COLO668 (cell line): ENCODE results near the gene CFAP20DC.

Source experiments
- DNase-seq: peaks from one replicate; lab custom pipeline; 2025; ENCODE audit not compliant: unreplicated experiment; lab: John Stamatoyannopoulos, UW

CFAP20DC gene

GRCh38 chr3:59027607-59028006 lies 22.2 kb downstream of the CFAP20DC start:
- DNase-seq, result no peak

DNA sequence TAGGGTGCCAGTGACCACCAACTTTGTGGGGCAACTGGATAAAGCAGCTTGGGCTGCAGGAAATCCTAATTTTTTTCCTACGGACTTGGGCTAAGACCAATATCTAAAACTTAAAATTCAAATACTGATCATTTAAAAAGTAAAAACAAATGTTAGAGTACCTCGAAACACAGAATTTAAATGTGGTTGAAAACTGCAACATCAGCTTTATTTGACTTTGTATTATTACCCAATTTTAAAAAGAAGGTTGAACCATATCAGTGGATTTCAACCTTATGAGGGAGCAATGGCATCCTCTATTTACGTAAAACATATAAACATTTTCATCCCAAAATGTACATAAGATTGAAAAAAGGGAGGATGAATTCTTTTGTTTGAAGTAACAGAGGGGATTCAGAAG lies 26.2 kb downstream of the CFAP20DC start:
- no peak for DNase-seq

DNA sequence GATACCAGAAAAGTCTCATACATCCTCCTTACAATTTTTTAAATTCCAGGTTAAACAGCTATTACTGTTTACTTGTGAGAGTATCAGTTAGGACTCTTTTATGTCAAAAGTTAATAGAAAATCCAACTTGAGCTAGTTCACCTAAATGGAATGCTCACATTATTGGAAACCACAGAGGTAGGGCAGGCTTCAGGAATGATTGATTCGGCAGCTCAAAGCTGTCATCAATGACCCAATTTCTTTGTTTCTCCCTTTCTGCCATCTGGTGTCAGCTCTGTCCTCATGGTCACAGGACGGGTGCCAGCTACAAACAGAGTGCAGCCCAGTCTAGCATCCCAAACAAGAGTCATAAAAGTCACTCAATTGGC lies 32.2 kb downstream of the CFAP20DC start:
- no peak for DNase-seq

DNA sequence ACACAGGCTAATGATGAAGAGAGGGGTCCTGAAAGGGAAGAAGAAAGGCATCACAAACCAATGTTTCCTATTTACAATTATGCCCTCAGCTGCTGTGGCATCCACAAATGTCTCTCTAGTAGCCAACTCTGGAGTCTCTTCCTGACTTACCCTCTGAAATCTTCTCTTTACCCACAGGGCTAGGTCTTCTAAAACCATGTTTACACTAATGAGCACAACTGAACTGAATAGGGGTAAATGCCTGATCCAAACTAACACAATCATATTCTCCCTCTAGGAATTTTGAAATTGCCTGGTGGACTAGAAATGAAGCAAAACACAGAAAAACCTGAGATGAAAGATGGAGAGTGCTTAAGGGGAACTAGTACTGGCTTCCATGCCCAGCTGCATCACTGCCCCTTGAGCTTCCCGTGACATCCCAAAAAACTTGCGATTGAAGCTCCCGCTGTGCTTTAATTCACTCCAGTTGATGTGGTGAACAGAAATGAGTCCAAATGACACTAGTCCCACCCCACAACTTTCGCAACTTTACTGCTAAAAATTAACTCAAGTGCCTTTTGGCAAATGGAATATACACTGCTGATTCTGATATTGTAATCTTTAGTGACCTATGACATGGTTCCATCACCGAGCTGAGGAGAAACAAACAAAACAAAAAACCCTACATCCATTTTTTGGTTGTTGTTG lies 32.8 kb downstream of the CFAP20DC start:
- DNase-seq, result no peak

GRCh38 chr3:59013611-59014010 lies 36.2 kb downstream of the CFAP20DC start:
- DNase-seq, result no peak

GRCh38 chr3:59006634-59007517 lies 42.9 kb downstream of the CFAP20DC start:
- DNase-seq, result no peak

DNA sequence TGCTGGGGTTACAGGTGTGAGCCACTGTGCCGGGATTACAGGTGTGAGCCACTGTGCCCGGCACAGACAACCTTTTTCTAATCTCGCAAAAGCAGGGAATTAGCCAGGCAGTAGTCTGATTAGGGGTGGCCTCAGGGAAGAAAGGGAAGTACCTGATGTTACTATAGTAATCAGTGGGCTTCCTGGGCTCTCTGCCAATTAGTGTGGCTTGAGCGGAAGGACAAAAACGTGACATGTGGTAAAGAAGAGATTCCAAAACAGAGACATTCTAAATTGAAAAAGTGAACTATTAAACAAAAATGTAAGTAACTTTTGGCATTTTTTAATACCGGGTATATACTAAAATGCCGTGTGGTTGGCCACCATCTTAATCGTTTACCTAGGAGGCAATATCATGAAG lies 48.1 kb downstream of the CFAP20DC start:
- no peak for DNase-seq

GRCh38 chr3:58999774-59000160 lies 50.1 kb downstream of the CFAP20DC start:
- no peak for DNase-seq

DNA sequence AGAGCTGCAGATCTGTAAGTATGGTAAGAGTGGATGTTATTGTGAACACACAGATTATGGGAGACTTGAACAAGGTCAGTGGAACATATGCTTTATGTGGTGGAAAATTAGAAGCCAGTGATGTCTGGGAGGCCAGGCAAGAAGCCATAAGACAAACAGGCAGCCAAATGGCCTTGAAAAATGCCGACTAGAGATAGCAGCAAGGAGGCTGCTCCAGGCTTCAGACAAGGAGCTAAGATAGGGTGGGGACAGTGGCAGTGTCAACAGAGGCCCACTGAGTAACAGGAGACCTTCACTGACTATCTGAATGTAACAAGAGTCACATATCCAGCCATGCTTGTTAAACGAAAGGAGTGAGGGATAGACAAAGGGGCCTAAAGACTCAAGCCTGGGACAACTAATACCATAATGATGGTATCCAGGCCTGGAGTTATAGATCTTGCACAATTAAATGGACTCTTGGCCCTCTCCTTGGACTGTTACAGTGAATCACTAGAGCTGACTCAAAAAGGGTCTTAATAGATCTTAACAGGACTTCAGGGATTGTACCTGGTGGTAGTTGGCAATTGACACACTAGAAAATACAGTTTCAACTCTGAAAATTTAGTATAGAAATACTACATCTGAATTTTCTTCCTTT lies 50.6 kb downstream of the CFAP20DC start:
- no peak for DNase-seq

DNA sequence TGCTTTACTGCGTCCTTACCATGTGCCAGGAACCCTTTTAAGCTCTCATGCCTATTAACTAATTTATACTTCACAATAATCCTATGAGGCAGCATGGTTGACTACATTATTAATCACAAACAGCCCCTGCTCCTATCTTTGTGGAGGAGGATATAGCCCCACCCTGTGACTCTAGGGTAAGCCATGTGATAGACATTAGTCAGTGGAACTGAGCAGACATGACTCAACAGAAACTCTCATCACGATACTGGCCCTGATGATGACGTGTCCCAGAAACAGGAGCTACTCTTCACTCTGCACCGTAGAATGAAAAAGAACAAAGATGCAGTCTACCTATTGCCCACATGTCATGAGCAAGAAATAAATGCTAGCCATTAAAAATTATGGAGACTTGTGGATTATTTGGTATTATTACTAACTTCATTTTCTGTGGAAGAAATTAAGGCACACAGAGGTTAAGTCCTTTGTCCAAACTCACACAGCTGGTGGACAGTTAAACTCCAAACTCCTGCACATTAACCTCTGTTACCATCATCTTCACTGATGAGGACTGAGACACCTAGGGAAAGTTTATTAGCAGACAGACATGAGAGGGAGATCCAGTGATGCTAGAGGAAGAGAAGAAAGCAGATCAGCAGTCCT lies 51.2 kb downstream of the CFAP20DC start:
- DNase-seq, result no peak

GRCh38 chr3:58996730-58997129 lies 53.1 kb downstream of the CFAP20DC start:
- no peak for DNase-seq

- peak; percentile 28 for DNase-seq
These were observed 55.0 kb downstream of the CFAP20DC start for GRCh38 chr3:58994746-58995330.

GRCh38 chr3:58993547-58993946 lies 56.3 kb downstream of the CFAP20DC start:
- no peak for DNase-seq

DNA sequence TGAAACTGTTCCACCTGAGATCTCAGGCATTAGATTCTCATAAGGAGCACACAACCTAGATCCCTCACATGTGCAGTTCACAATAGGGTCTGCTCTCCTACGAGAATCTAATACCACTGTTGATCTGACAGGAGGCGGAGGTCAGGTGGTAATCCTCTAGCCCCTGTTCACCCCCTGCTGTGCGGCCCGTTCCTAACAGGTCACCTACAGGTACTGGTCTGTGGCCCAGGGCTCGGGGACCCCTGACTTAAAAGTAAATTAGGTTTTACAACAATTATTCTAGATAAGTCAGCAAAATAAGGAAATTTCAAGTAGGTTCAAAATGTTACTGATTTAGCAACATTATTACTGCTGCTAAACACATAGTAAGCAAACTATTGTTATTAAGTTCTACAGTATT lies 58.2 kb downstream of the CFAP20DC start:
- DNase-seq, result no peak

- DNase-seq, result no peak
These were observed 58.8 kb downstream of the CFAP20DC start for GRCh38 chr3:58991026-58991425.

GRCh38 chr3:58989955-58990354 lies 59.9 kb downstream of the CFAP20DC start:
- DNase-seq, result no peak

- DNase-seq, result no peak
These were observed 60.7 kb downstream of the CFAP20DC start for GRCh38 chr3:58989163-58989562.

- DNase-seq, result no peak
These were observed 61.8 kb downstream of the CFAP20DC start for GRCh38 chr3:58988041-58988440.

- no peak for DNase-seq
These were observed 63.2 kb downstream of the CFAP20DC start for GRCh38 chr3:58986654-58987053.

DNA sequence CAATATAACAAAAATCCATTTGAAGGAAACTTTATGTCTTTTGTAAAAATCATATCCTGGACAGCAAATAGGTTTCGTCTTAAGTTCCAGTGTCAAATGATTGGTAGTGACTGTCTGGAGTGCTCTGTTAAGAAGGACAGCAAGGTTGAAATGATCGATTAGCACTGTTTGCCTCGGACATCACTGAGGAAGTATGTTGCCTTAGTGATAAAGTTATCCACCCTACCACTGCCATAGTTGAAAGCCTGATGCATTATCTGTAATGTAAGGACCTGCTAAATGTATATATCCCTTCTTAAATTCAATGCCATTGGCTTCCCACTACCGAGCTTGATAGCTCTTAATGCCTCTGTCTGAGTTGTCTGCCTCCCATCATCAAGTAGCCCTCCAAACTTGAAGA lies 70.0 kb downstream of the CFAP20DC start:
- DNase-seq, result no peak

DNA sequence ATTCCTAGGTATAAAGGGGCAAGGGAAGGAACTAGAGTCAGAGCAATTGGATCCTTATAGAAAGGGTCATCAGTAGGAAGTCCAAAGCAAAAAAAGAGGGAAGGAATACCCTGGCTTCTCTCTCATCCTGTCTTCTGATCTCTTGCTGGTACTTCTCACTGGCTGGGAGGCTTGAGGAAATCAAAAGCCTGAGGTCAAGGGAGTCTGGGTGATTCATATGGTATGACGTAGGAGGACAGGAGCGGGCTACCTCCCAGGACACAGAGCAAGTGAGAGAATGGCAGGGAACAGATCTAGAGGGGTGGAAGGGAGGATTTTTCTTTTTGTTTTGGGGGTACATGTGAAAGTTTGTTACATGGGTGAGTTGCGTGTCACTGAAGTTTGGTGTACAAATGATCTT lies 76.0 kb downstream of the CFAP20DC start:
- DNase-seq, result no peak
